Hepatocyte (in vitro differentiated cells): ENCODE measurements around the gene LMOD3. TPM values are rescaled to one million over a fixed set of nuclear protein-coding genes. Genes with fewer than 3 reads are reported as not detected.

Experiments used
- DNase-seq: peaks from one replicate; pipeline ENCODE4 v3.0.0-alpha.2; 2016; ENCODE audit warnings: low spot score
- H2AFZ ChIP-seq: fragments of 200-600 bp; sonication (generic); 2 replicates; pipeline ENCODE4 v1.6.0; 2016; ENCODE audit warnings: antibody characterized with exemption, mild to moderate bottlenecking
- H3K27ac ChIP-seq: fragments of 200-600 bp; sonication (generic); 2 replicates; pipeline ENCODE4 v1.5.1; 2016; ENCODE audit warnings: mild to moderate bottlenecking
- H3K27me3 ChIP-seq: fragments of 200-600 bp; sonication (generic); 2 replicates; pipeline ENCODE4 v1.6.1; 2016
- H3K36me3 ChIP-seq: fragments of 200-600 bp; sonication (generic); replicated peaks from 2 replicates; pipeline ENCODE4 v1.5.1; 2016; ENCODE audit warnings: low read depth; ENCODE audit not compliant: insufficient read depth
- H3K4me1 ChIP-seq: fragments of 200-600 bp; sonication (generic); 2 replicates; pipeline ENCODE4 v1.5.1; 2016; ENCODE audit warnings: mild to moderate bottlenecking, moderate library complexity; ENCODE audit not compliant: insufficient read depth
- H3K4me2 ChIP-seq: fragments of 200-600 bp; sonication (generic); 2 replicates; pipeline ENCODE4 v1.6.0; 2016
- H3K4me3 ChIP-seq: fragments of 200-600 bp; sonication (generic); 2 replicates; pipeline ENCODE4 v1.5.1; 2016; ENCODE audit warnings: mild to moderate bottlenecking
- H3K79me2 ChIP-seq: fragments of 200-600 bp; sonication (generic); 2 replicates; pipeline ENCODE4 v1.6.0; 2017; ENCODE audit warnings: mild to moderate bottlenecking
- H3K9me2 ChIP-seq: fragments of 200-600 bp; sonication (generic); replicated peaks from 2 replicates; pipeline ENCODE4 v1.6.0; 2017; ENCODE audit warnings: mild to moderate bottlenecking; ENCODE audit not compliant: insufficient read depth
- H3K9me3 ChIP-seq: fragments of 200-600 bp; sonication (generic); 2 replicates; pipeline ENCODE4 v1.5.1; 2016; ENCODE audit warnings: low read depth, mild to moderate bottlenecking
- H4K20me1 ChIP-seq: fragments of 200-600 bp; sonication (generic); 2 replicates; pipeline ENCODE4 v1.6.0; 2016; ENCODE audit warnings: mild to moderate bottlenecking; ENCODE audit not compliant: insufficient read depth, poor library complexity, severe bottlenecking
- CTCF ChIP-seq: fragments of 200-600 bp; sonication (generic); IDR thresholded peaks from 2 replicates; pipeline ENCODE4 v1.5.1; 2016; ENCODE audit warnings: antibody characterized with exemption, mild to moderate bottlenecking; ENCODE audit not compliant: poor library complexity
- EZH2 ChIP-seq: fragments of 200-600 bp; sonication (generic); IDR thresholded peaks from 2 replicates; pipeline ENCODE4 v1.6.1; 2016; ENCODE audit warnings: antibody characterized with exemption, mild to moderate bottlenecking, borderline replicate concordance
- EZH2phosphoT487 ChIP-seq: fragments of 200-600 bp; sonication (generic); IDR thresholded peaks from one replicate; pipeline ENCODE4 v1.6.1; 2018; ENCODE audit warnings: antibody characterized with exemption, mild to moderate bottlenecking, low read depth, moderate library complexity; ENCODE audit not compliant: unreplicated experiment, severe bottlenecking
- WGBS: methylation state at CpG from one replicate; pipeline ENCODE4 v1.1.6; 2016; ENCODE audit warnings: low lambda C conversion rate; ENCODE audit errors: missing lambda C conversion rate; 5-methylcytosine and 5-hydroxymethylcytosine counted together
- polyA plus RNA-seq: library from polyadenylated mRNA; unstranded; fragments of >200 nt; fragmentation: Nextera tagmentation; extraction: Ambion mirVana; gene quantifications from 2 replicates; pipeline ENCODE4 v1.2.1, GENCODE V29; 2016
- total RNA-seq: library from RNA; depleted of rRNA; stranded (reverse); fragments of >200 nt; gene quantifications from 2 replicates; pipeline ENCODE4 v1.2.3, GENCODE V29; 2014

LMOD3 gene
- total and polyA plus RNA-seq, 2 experiments from 2014 or later: not detected

- no peak for DNase-seq
Measured at GRCh38 chr3:69142090-69142489, 19.7 kb upstream of the LMOD3 start.

GRCh38 chr3:69141313-69141712 lies 18.9 kb upstream of the LMOD3 start:
- H3K4me1 ChIP-seq: no peaks in the 10 kb centered on the region
- no peak overlapping the region for H3K4me2 ChIP-seq
- TF ChIP-seq EZH2 (no peak), EZH2phosphoT487 (no peak), CTCF (no peak)
- no peak overlapping the region for H3K27ac ChIP-seq
- H3K79me2 ChIP-seq: no peaks in the 10 kb centered on the region
- no peaks in the 10 kb centered on the region for H3K9me2 ChIP-seq
- H3K27me3 ChIP-seq: no peaks in the 10 kb centered on the region
- DNase-seq: no peak
- no peak overlapping the region for H2AFZ ChIP-seq
- H3K4me3 ChIP-seq: no peak overlapping the region
- H3K36me3 ChIP-seq: no peaks in the 10 kb centered on the region
- no peaks in the 10 kb centered on the region for H3K9me3 ChIP-seq
- H4K20me1 ChIP-seq: no peaks in the 10 kb centered on the region

More at GRCh38 chr3:69142090-69142489, 19.7 kb upstream of the LMOD3 start:
- no peak overlapping the region for H3K4me3 ChIP-seq
- no peak overlapping the region for H2AFZ ChIP-seq
- 31% methylated on average over 3 of the region's 3 CpGs for WGBS
- no peaks in the 10 kb centered on the region for H3K27me3 ChIP-seq
- no peaks in the 10 kb centered on the region for H3K9me2 ChIP-seq
- TF ChIP-seq EZH2phosphoT487: no peak
- TF ChIP-seq EZH2: no peak
- TF ChIP-seq CTCF: no peak
- H3K79me2 ChIP-seq: no peaks in the 10 kb centered on the region
- no peaks in the 10 kb centered on the region for H4K20me1 ChIP-seq
- no peaks in the 10 kb centered on the region for H3K36me3 ChIP-seq
- no peak overlapping the region for H3K4me2 ChIP-seq
- no peaks in the 10 kb centered on the region for H3K4me1 ChIP-seq
- H3K9me3 ChIP-seq: no peaks in the 10 kb centered on the region
- no peak overlapping the region for H3K27ac ChIP-seq

DNA sequence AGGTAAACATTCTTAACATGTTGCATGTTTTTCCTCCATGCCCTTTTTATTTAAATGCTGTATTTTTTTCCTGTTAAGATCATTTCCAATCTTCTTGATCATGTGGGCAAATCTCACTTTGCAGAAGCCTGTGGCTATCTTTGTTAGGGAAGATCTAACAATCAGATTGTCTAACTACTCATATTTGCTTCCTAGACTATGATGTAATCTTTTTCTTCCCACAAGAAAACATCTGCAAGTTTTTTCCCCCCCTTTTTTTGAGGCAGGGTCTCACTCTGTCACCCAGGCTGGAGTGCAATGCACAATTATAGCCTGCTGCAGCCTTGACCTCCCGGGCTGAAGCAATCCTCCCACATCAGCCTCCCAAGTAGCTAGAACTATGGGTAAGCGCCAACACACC lies 15.0 kb upstream of the LMOD3 start:
- no peaks in the 10 kb centered on the region for H3K4me1 ChIP-seq
- H3K36me3 ChIP-seq: no peaks in the 10 kb centered on the region
- DNase-seq: no peak
- 88% methylated on average over 2 of the region's 2 CpGs for WGBS
- no peaks in the 10 kb centered on the region for H3K27me3 ChIP-seq
- no peaks in the 10 kb centered on the region for H3K9me2 ChIP-seq
- H2AFZ ChIP-seq: no peak overlapping the region
- no peak overlapping the region for H3K27ac ChIP-seq
- H3K4me3 ChIP-seq: no peak overlapping the region
- no peaks in the 10 kb centered on the region for H3K9me3 ChIP-seq
- H3K79me2 ChIP-seq: no peaks in the 10 kb centered on the region
- H3K4me2 ChIP-seq: no peak overlapping the region
- TF ChIP-seq CTCF (no peak), EZH2 (no peak), EZH2phosphoT487 (no peak)
- no peaks in the 10 kb centered on the region for H4K20me1 ChIP-seq

GRCh38 chr3:69137005-69137404 lies 14.6 kb upstream of the LMOD3 start:
- Histone ChIP-seq H2AFZ (no peak overlapping the region), H4K20me1 (no peaks in the 10 kb centered on the region), H3K9me2 (no peaks in the 10 kb centered on the region), H3K27me3 (no peaks in the 10 kb centered on the region), H3K4me1 (no peaks in the 10 kb centered on the region), H3K79me2 (no peaks in the 10 kb centered on the region), H3K27ac (no peak overlapping the region), H3K4me2 (no peak overlapping the region), H3K9me3 (no peaks in the 10 kb centered on the region), H3K36me3 (no peaks in the 10 kb centered on the region), H3K4me3 (no peak overlapping the region)
- no peak for TF ChIP-seq EZH2phosphoT487
- TF ChIP-seq CTCF: no peak
- TF ChIP-seq EZH2: no peak
- DNase-seq: no peak
